HEK293 (cell line): Measurements from ENCODE around the gene SIDT1.

Experiments used
- CTCF ChIA-PET: fragments of 350-600 bp; formaldehyde crosslinking; extraction: SDS; loops from one replicate; lab custom pipeline; 2021; ENCODE audit warnings: antibody characterized with exemption; lab: Yijun Ruan, JAX
- POLR2A ChIA-PET: fragments of 300-600 bp; formaldehyde crosslinking; extraction: SDS; loops from one replicate; lab custom pipeline; 2020; ENCODE audit warnings: antibody characterized with exemption, inconsistent platforms; lab: Yijun Ruan, JAX
- H3K27ac ChIP-seq: fragments of 200-500 bp; sonication (Bioruptor generic); 2 replicates; pipeline ENCODE4 v1.5.1; 2014; ENCODE audit warnings: low read depth, low read length, control low read depth, inconsistent platforms; ENCODE audit errors: extremely low read depth
- H3K36me3 ChIP-seq, 2 experiments: fragments of 200-500 bp in 1 of 2; sonication (Bioruptor generic) in 1 of 2; 1 replicate in 1 of 2; 2 replicates in 1 of 2; pipeline ENCODE4 v1.5.1; 2014 to 2017; ENCODE audit warnings: inconsistent platforms in 2 of 2, low read length in 2 of 2; ENCODE audit not compliant: control insufficient read depth in 2 of 2, insufficient read depth in 1 of 2
- H3K4me1 ChIP-seq: fragments of 200-500 bp; sonication (Bioruptor generic); 2 replicates; pipeline ENCODE4 v1.5.1; 2014; ENCODE audit warnings: mild to moderate bottlenecking, low read length, inconsistent platforms; ENCODE audit not compliant: control insufficient read depth, insufficient read depth
- H3K4me3 ChIP-seq: 2 replicates; pipeline ENCODE4 v1.5.1; 2011; ENCODE audit warnings: low read depth, mild to moderate bottlenecking, control low read depth, low read length, moderate library complexity
- H3K9me3 ChIP-seq: fragments of 200-500 bp; sonication (Bioruptor generic); 2 replicates; pipeline ENCODE4 v1.5.1; 2014; ENCODE audit warnings: low read depth, low read length, inconsistent platforms; ENCODE audit not compliant: control insufficient read depth, insufficient read depth
- FEZF1 ChIP-seq: fragments of 450-650 bp; formaldehyde crosslinking; IDR thresholded peaks from 2 replicates; pipeline ENCODE4 v1.5.1; 2016; ENCODE audit warnings: missing biosample characterization, missing genetic modification characterization
- WT1 ChIP-seq: fragments of 450-650 bp; formaldehyde crosslinking; IDR thresholded peaks from 2 replicates; pipeline ENCODE4 v1.5.1; 2016; ENCODE audit warnings: missing biosample characterization, missing genetic modification characterization
- ZNF19 ChIP-seq: fragments of 450-650 bp; formaldehyde crosslinking; IDR thresholded peaks from 2 replicates; pipeline ENCODE4; 2016; ENCODE audit warnings: missing biosample characterization, missing genetic modification characterization, low read depth
- ZNF221 ChIP-seq: fragments of 450-650 bp; formaldehyde crosslinking; IDR thresholded peaks from 2 replicates; pipeline ENCODE4 v1.5.1; 2017; ENCODE audit warnings: missing biosample characterization, missing genetic modification characterization, borderline replicate concordance
- ZNF266 ChIP-seq: fragments of 450-650 bp; formaldehyde crosslinking; IDR thresholded peaks from 2 replicates; pipeline ENCODE4 v1.5.1; 2016; ENCODE audit warnings: missing biosample characterization, missing genetic modification characterization, low read depth
- ZNF366 ChIP-seq: fragments of 450-650 bp; formaldehyde crosslinking; conservative IDR thresholded peaks from 2 replicates; pipeline ENCODE4 v1.5.1; 2016; ENCODE audit warnings: missing biosample characterization, missing genetic modification characterization
- ZNF747 ChIP-seq: fragments of 450-650 bp; formaldehyde crosslinking; IDR thresholded peaks from 2 replicates; pipeline ENCODE4 v1.5.1; 2016; ENCODE audit warnings: missing biosample characterization, missing genetic modification characterization
- TF ChIP-seq, protein P1 (sequence below): fragments of 450-650 bp; formaldehyde crosslinking; IDR thresholded peaks from 2 replicates; pipeline ENCODE4 v1.5.1; 2017; ENCODE audit warnings: missing biosample characterization, missing genetic modification characterization
- TF ChIP-seq, protein P2 (sequence below): fragments of 450-650 bp; formaldehyde crosslinking; IDR thresholded peaks from 2 replicates; pipeline ENCODE4 v1.5.1; 2016; ENCODE audit warnings: missing biosample characterization, missing genetic modification characterization

The SIDT1 gene

DNA sequence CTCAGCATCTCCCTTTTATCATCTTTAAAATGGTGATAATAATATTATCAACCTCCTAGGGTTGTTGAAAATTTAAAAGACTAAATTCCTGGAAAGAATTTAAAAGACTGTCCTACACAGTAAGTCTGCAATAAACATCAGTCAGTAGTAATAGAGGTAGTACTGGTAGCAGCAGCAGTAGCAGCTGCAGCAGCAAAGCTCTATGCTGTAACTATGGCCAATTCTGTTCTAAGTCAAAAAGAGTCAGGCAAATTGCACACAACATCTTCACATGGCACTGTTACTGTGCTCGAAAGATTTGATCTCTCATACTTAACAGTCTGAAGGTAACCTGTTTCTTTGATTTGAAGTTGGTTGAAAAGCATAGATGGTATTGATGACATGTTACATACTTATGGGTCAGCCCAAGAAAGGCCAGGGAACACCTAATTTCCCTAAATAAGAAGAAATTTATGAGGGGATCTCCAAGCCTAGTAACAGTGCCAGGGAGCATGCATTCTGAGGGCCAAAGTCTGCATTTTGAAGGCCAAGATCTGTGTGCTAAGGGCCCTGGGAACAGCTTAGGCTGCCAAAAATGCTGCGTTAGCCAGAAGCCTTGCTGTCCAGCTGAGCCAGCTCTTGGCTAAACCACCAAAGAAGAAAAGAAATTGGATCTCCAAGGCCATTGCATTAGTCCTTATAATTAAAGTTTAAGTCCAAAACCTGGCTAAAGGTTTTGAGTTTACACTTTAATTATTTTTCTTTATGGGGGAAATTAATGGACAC is 68.2 kb downstream of the SIDT1 start:
- H3K9me3 ChIP-seq, result no peaks in the 10 kb centered on the region
- POLR2A ChIA-PET, result no interaction called here
- H3K4me1 ChIP-seq, result no peaks in the 10 kb centered on the region
- no peak overlapping the region for H3K27ac ChIP-seq
- TF ChIP-seq, protein P1, sequence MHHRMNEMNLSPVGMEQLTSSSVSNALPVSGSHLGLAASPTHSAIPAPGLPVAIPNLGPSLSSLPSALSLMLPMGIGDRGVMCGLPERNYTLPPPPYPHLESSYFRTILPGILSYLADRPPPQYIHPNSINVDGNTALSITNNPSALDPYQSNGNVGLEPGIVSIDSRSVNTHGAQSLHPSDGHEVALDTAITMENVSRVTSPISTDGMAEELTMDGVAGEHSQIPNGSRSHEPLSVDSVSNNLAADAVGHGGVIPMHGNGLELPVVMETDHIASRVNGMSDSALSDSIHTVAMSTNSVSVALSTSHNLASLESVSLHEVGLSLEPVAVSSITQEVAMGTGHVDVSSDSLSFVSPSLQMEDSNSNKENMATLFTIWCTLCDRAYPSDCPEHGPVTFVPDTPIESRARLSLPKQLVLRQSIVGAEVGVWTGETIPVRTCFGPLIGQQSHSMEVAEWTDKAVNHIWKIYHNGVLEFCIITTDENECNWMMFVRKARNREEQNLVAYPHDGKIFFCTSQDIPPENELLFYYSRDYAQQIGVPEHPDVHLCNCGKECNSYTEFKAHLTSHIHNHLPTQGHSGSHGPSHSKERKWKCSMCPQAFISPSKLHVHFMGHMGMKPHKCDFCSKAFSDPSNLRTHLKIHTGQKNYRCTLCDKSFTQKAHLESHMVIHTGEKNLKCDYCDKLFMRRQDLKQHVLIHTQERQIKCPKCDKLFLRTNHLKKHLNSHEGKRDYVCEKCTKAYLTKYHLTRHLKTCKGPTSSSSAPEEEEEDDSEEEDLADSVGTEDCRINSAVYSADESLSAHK, result no peak
- CTCF ChIA-PET, result no interaction called here
- H3K4me3 ChIP-seq, result no peak overlapping the region
- H3K36me3 ChIP-seq, result no peaks in the 10 kb centered on the region

DNA sequence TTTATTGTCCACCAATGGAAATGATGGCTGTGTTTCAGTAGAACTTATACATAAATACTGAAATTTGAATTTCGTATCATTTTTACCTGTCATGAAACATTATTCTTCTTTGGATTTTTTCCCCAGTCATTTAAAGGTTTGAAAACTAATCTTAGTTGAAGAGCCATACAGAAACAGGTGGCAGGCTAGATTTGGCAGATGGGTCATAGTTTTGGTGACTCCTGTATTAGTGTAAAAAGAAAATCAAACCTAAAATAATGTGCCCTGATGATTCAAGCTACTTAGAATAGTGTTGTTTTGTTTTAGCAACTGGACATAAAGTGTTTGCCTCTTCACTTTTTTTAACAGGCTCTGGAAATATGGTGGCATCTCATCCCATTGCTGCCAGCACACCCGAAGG is 68.9 kb downstream of the SIDT1 start:
- Histone ChIP-seq H3K9me3 (no peaks in the 10 kb centered on the region), H3K4me3 (no peak overlapping the region), H3K27ac (no peak overlapping the region), H3K4me1 (no peaks in the 10 kb centered on the region), H3K36me3 (no peaks in the 10 kb centered on the region)
- POLR2A ChIA-PET, result no interaction called here
- no peak for TF ChIP-seq ZNF266 (tag by site-specific recombination)
- no peak for TF ChIP-seq ZNF366 (tag by site-specific recombination)
- no peak for TF ChIP-seq WT1 (tag by site-specific recombination)
- CTCF ChIA-PET, result no interaction called here

DNA sequence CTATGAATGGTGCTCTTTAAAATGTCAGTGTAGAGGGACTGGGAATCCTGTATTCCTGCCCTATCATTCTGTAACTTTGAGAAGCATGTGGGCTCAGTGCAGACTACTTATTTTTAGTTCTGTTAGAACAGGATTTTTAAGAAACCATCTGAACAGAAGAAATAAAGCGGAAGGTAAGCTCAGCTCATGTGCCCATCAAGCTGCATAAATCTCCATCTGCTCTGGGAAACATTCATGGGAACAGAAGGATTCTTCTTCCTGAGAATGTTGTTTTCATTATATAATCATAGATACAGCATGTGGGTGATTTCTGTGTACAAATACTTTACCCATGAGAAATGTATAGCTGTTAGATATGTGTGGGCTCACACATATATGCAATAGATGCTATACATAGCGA is 69.9 kb downstream of the SIDT1 start:
- H3K27ac ChIP-seq, result no peak overlapping the region
- ChIA-PET POLR2A (no interaction called here), CTCF (no interaction called here)
- H3K4me1 ChIP-seq, result no peaks in the 10 kb centered on the region
- TF ChIP-seq, protein P1, result no peak
- no peak for TF ChIP-seq ZNF19 (tag by site-specific recombination)
- TF ChIP-seq FEZF1 (tag by site-specific recombination), result no peak
- TF ChIP-seq, protein P2, sequence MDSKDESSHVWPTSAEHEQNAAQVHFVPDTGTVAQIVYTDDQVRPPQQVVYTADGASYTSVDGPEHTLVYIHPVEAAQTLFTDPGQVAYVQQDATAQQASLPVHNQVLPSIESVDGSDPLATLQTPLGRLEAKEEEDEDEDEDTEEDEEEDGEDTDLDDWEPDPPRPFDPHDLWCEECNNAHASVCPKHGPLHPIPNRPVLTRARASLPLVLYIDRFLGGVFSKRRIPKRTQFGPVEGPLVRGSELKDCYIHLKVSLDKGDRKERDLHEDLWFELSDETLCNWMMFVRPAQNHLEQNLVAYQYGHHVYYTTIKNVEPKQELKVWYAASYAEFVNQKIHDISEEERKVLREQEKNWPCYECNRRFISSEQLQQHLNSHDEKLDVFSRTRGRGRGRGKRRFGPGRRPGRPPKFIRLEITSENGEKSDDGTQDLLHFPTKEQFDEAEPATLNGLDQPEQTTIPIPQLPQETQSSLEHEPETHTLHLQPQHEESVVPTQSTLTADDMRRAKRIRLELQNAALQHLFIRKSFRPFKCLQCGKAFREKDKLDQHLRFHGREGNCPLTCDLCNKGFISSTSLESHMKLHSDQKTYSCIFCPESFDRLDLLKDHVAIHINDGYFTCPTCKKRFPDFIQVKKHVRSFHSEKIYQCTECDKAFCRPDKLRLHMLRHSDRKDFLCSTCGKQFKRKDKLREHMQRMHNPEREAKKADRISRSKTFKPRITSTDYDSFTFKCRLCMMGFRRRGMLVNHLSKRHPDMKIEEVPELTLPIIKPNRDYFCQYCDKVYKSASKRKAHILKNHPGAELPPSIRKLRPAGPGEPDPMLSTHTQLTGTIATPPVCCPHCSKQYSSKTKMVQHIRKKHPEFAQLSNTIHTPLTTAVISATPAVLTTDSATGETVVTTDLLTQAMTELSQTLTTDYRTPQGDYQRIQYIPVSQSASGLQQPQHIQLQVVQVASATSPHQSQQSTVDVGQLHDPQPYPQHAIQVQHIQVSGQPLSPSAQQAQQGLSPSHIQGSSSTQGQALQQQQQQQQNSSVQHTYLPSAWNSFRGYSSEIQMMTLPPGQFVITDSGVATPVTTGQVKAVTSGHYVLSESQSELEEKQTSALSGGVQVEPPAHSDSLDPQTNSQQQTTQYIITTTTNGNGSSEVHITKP (tag by site-specific recombination), result no peak
- TF ChIP-seq ZNF221, result no peak
- TF ChIP-seq ZNF747 (tag by site-specific recombination), result no peak
- no peak overlapping the region for H3K4me3 ChIP-seq
- no peaks in the 10 kb centered on the region for H3K9me3 ChIP-seq
- no peaks in the 10 kb centered on the region for H3K36me3 ChIP-seq
